Embryonic facial prominence (tissue), 1 donor: ENCODE data around the gene MTERF2.
"Not testable (repeated sequence)": the region's sequence is repeated elsewhere in the genome, so short reads cannot be mapped to it uniquely, and the experiment has no call there.

Source experiments
- DNase-seq: peaks from one replicate; pipeline ENCODE4 v3.0.0-alpha.2; 2016; ENCODE audit errors: extremely low spot score

MTERF2 gene, protein sequence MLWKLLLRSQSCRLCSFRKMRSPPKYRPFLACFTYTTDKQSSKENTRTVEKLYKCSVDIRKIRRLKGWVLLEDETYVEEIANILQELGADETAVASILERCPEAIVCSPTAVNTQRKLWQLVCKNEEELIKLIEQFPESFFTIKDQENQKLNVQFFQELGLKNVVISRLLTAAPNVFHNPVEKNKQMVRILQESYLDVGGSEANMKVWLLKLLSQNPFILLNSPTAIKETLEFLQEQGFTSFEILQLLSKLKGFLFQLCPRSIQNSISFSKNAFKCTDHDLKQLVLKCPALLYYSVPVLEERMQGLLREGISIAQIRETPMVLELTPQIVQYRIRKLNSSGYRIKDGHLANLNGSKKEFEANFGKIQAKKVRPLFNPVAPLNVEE

DNA sequence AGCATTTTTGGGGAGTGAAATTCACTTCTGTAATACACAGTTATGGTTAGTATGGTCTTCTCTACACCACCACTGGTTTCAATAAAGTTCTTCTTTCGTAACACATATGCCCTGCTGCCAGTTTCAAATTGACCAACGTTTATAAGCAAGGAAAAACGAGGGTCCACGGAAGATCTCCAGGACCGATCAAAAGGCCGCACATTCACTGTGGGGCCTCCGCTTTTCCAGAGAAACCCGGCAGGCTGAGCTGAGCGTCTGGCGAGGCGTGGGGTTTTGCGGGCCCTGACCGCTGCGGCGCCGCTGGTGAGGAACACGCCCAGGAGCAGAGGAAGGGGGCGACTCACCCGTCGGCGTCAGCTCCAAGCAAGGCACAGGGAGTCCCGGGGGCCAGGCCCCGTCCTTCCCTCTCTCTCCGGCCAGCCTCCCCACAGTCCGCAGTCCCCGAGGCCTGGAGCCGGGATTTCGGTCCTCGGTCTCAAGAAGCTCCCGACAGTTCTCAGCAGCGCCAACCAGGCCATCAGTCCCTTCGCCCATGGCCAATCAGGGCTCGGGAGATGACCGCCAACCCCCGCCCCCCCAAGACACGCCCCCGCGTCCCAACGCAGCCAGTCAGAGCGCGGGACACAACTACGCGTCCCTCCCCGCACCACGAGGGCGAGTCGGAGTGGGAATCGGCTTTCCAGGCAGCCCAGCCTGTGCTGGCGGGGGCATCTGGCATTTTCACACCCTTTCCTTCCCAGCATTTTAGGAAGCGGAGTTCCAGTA is at the start of gene MTERF2:
MTERF2 (minus strand) TSS at position 522 of the 765 bp plus-strand sequence. CDS start 8,432 bp downstream, outside the sequence.
- DNase-seq = peak; percentile 85

DNA sequence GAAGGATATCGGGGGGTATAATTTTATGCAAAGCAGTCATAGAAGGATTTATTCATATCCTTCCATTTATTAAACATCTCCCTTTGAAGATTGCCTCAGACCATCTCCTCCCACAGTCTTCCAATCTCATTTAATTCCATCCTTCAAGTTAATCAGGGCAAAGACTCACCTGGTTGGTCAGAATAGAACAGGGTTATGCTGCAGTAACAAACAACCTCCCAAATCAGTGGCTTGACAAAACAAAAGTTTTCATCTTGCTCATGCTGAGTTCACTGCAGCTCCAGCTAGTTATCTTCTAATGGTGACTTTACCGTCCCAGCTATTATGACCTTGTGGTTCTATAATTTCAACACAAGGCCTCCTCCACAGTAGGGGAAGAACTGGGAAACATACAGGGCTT is 48.8 kb upstream of the MTERF2 start:
- no peak for DNase-seq

DNA sequence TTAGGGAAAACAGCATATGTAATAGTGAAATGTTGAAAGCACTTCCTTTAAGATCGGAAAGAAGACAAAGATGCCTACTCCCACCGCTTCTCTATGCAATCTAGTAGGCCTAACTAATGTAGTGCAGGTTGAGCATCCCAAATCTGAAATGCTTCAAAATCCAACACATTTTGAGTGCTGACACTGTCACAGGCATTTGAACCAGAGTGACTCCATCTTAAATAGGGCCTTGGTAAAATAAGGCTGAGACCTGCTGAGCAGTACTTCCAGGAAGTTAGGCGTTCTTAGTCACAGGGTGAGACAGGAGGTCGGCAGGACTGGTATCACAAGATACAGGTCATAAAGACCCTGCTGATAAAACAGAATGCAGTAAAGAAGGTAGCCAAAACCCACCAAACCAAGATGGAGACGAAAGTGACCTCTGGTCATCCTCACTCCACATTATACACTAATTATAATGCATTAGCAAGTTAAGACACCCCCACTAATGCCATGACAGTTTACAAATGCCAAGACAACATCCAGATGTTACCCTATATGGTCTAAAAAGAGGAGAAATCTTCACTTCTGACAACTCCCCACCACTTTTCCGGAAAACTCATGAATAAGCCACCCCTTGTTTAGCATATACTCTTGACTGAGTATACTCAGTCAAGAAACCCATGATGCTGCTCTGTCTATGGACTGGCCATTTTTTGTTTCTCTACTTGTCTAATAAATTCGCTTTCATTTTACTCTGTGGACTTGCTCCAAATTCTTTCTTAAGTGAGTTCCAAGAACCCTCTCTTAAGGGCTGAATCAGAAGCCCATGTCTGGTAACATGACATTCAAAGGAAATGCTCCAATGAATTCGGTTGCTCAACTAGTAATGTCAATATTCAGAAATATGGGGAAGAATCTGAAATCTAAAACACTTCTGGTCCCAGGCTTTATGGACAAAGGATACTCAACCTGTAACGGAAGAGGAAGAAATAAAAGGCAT is 47.1 kb upstream of the MTERF2 start:
- DNase-seq = no peak

DNA sequence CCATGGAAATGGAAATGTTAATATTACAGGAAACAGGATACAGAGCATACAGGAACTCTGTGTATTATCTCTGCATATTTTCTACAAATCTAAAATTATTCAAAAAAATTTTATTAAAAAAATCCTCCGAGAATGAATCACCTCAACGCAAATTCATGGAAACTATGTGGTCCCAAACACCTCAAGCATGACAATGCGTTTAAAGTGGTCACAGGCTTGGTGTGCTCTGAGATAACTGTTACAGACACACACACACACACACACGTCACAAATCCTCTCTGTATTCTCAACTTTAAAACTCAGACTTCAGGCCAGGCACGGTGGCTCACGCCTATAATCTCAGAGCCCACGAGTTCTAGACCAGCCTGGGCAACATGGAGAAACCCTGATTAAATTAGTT is 45.3 kb upstream of the MTERF2 start:
- DNase-seq = no peak

DNA sequence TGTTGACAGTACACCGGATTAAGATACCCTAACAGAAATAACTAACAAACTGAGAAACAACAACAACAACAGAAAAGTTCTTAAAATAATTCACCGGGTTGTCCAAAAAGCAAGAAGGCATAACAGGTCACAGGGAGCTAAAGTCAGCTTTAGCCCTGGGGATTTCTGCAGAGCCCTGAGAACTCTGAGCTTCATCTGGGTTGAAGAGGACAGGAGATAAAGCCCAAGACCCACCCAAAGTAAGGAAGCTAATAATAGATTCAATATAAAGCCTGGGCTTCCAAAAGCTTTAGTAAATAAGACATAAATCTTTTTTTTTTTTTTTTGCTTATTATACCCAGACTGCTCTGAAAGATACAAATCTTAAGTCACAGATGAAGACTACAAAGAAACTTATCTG is 44.1 kb upstream of the MTERF2 start:
- DNase-seq = no peak

DNA sequence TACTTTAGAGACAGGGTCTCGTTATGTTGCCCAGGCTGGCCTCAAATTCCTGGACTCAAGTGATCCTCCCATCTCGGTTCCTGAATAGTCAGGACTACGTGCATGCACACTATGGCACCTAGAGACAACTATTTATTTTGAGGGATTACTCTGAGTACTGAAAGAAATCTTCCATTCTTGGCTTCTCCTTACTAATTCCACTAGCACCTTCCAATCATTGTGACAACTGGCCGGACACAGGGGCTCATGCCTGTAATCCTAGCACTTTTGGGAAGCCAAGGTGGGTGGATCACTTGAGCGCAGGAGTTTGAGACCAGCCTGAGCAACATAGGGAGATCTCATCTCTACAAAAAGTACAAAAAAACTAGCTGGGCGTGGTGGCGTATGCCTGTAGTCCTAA is 42.1 kb upstream of the MTERF2 start:
- no peak for DNase-seq

DNA sequence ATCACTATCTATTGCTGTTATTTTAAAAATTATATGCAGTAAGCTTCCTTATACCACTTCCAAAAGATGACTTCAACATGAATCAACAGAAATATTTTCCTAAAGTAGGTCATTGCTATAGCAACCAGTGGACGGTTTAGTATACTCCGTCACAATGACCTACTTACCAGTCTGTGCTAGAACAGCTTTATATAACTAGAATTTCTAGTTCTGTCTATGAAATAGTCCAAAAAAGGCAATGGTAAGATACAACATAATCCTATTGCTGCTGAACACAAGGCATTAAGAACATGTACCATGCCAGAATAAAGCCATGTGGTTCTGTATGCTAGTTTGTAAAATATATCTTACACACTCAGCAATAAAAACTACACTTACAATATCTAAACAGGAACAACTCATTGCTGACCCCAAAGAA is 40.7 kb upstream of the MTERF2 start:
- peak; percentile 79 for DNase-seq

DNA sequence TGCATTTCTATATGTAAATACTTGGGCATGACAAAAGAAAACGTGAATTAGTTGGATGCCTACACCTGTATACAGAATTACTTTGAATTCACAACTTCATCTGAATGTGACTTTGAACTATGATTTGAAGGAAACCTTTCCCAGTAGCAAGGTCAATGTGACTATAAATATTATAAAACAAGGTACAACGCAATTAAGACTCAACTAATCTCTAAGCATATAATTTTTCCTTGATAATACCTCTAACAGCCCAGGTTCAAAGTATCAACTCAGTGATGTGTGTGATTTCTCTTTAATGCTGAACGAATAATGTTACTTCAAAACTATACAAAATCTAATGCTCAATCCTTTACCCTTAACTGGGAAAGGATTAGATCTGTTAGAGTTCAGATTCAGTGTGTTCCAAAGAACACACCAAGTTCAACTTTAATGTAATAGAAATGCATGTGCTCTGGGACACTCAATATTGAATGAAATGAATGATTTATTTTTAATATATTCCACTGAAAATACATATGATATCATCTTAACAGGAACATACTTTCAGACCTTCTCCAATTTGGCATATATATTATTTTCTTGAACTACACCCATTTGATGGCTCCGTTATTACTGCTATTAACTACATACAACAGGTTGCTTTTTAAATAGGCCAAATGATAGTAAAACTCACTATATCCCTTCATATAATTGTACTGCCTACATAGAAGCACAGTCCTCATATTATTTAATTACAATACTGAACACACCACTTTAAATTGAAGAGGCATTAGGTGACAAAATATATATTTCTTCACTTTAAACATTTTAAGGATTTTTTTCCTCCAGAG is 40.1 kb upstream of the MTERF2 start:
- no peak for DNase-seq

DNA sequence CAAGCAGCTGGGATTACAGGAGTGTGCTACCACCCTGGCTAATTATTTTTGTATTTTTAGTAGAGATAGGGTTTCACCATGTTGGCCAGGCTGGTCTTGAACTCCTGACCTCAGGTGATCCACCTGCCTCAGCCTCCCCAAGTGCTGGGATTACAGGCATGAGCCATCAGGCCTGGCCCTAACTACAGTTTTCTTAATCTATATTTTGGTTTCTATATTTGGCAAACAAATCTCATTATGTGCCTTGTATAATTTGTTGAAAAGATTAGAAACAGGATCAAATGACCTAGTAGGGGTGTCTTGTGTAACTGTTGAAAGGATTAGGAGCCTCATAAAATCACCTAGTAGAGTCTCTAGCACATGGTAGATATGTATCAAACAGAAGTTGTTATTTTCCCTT is 39.4 kb upstream of the MTERF2 start:
- DNase-seq = not testable (repeated sequence)

DNA sequence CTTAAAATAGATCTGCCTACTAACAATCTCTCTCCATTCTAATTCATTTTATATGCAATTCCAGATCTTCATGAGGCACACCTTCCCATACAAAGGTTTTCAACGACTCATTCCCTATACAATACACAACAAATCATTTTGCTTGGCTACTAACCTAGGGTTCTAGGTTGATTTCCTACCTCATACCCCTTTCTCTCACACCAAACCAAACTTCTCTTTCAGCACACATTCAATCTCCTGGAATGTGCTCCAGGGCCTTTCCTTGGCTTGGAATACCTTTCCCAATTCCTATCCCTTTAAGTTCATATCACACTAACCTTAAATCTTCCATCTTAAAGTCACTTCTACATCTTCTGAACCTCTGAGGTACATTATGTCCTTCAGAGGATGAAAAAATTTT is 38.7 kb upstream of the MTERF2 start:
- no peak for DNase-seq

DNA sequence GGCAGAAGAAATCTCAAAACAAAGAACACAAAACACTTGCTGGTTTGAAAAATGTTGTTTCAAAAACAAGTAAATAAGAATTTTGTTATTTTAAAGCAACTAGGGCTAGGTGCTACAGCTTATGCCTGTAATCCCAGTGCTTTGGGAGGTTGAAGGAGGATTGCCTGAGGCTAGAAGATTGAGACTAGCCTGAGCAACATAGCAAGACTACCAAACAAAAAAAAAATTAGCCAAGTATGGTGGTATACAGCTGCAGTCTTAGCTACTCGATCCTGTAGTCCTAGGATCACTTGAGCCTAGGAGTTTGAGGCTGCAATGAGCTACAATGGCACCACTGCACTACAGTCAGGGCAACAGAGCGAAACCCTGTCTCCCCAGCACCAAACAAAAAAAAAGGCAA is 32.6 kb upstream of the MTERF2 start:
- no peak for DNase-seq

DNA sequence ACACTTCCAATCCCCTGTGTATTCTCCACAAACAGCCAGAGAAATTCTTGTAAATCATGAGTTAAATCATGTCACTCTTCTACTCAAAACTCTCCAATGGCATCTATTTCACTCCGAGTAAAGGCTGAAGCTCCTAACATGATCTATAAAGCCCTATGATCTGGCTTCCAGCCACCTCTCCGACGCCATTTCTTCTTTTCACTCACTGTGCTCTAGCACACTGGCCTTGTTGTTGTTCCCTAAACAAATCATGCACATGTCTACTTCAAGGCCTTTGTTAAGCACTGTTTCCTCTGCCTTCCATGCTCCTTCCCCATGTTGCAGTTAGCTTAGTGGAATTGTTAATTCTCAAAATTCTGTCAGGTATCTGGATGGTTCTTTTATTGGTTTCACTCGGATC is 30.1 kb upstream of the MTERF2 start:
- no peak for DNase-seq

DNA sequence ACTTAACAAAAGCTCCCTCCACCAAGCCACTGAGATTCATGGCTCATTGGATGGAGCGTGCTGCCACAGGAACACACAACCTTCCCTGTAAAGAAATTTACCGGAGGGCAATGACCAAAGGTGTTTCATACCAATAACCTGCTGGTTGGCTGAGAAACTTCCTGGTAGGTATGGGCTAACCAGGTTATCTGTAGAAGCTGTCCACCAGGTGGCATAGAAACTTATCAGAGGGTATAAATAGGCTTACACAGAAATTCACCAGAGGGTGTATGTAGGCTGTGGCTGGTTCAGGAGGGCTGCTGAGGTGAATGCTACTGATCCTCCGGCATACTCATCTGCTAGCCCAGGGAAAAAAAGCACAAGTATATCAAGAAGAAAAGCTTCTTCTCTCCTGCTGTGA is 27.1 kb upstream of the MTERF2 start:
- DNase-seq = no peak

DNA sequence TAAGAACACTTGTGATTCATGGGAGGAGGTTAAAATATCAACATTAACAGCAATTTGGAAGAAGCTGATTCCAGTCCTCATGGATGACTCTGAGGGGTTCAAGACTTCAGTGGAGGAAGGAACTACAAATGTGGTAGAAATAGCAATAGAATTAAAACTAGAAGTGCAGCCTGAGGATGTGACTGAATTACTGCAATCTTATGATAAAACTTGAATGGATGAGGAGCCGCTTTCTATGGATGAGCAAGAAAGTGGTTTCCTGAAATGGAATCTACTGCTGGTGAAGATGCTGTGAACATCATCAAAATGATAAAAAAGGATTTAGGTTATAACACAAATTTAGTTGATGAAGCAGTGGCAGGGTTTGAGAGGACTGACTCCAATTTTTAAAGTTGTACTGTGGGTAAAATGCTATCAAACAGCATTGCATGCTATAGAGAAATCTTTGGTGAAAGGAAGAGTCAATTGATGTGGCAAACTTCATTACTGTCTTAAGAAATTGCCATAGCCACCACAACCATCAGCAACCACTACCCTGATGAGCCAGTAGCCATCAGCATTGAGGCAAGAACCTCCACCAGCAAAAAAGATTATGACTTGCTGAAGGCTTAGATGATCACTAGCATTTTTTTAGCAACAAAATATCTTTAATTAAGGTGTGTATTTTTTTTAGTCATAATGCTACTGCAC is 25.9 kb upstream of the MTERF2 start:
- no peak for DNase-seq

DNA sequence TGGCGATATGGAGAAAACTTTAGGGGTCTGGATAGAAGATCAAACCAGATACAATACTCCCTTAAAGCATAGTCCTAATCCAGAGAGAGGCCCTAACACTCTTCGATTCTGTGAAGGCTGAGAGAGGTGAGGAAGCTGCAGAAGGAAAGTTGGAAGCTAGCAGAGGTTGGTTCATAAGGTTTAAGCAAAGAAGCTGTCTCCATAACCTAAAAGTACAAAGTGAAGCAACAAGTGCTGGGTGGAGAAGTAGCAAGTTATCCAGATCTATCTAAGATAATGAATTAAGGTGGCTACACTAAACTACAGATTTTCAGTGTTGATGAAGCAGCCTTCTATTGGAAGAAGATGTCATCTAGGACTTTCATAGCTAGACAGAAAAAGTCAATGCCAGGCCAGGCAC is 24.6 kb upstream of the MTERF2 start:
- DNase-seq = no peak

DNA sequence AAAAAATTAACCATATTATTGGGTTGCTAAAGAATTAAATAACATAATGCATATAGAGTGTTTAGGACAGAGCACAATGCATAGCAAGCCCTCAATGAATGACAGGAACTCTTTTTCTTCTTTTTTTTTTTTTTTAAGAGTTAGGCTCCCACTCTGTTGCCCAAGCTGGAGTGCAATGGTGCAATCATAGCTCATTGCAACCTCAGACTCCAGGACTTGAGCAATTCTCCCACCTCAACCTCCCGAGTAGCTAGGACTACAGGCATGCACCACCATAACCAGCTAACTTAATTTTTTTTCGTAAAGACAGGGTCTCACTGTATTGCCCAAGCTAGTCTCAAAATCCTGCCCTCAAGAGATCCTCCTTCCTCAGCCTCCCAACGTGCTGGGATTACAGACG is 20.5 kb upstream of the MTERF2 start:
- DNase-seq = no peak

DNA sequence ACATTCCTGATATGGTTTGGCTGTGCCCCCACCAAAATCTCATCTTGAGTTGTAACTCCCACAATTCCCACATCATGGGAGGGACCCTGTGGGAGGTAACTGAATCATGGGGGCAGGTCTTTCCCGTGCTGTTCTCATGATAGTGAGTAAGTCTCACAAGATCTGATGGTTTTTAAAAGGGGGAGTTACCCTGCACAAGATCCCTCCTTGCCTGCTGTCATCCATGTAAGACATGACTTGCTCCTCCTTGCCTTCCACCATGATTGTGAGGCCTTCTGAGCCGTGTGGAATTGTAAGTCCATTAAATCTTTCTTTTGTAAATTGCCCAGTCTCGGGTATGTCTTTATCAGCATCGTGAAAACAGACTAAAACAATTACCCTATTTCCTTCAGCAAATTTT is 15.7 kb upstream of the MTERF2 start:
- not testable (repeated sequence) for DNase-seq

DNA sequence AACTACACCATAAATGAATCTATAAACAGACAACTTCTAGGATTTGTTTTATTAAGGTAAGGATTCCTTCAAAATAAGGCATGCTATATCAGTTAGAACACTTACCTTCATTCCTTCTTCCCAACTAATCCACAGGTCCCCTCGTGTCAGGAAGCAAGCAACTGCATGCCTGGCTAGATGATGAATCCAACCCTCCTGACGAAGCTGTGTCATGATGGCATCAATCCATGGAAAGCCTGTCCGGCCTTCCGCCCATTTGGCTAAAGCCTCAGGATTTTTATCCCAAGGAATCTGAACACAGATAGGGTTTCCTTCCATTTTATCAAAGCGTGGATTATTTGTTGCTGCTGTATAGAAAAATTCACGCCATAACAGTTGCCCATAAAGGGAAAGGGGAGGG is 12.5 kb upstream of the MTERF2 start:
- DNase-seq = no peak

DNA sequence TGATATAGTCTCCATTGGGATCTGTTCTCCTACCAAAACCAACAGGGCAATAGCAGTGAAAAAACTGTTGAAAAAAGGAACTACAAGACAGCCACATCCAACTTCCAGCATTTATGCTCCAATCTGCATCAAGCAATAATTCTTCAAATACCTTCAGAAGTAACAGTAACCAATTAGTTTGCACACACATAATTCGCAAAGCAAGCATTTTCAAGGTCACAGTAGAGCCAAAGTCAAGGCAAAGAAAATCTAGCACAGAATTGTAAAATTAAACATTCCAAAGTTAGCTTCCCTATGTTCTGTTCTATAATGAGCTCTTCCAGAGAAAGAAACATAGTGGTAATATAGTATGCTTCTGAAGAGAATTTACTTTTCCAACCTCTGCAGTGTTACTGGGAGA is 11.0 kb upstream of the MTERF2 start:
- no peak for DNase-seq

DNA sequence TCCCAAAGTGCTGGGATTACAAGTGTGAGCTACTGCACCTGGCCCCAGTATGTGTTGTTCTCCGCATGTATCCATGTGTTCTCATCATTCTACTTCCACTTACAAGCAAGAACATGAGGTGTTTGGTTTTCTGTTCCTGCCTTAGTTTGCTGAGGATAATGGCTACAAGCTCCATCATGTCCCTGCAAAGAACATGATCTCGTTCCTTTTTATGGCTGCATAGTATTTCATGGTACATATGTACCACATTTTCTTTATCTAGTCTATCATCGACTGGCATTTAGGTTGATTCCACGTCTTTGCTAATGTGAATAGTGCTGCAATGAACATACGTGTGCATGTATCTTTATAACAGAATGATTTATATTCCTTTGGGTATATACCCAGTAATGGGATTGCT is 9.2 kb upstream of the MTERF2 start:
- not testable (repeated sequence) for DNase-seq
